Measurements from ENCODE around the gene BECN2. TPM values are rescaled to one million over a fixed set of nuclear protein-coding genes. Genes with fewer than 3 reads are reported as not detected.

Gene BECN2
- total RNA-seq, 5 donors from 2014 or later (not counting 1 experiment from before 2014, with no cell fraction given): not detected

DNA sequence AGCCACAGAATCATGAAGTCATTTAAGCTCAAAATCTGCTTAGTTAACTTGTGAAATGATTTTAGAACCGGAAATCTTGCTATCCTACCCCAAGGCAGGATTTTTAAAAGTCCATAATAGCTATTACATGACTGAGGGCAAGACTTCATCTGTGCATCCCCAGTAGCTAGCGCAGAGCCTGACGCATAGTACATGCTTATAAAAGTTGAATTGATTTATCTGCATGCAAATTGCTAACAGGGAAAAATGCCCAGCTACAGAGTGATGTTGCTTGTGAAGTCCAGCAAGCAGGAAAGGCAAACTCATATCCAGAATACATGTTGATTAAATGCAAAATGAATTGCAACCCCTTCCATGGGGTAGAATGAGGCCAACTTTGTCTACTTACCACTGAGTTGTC lies 49.4 kb downstream of the BECN2 start:
- H3K4me3 Mint-ChIP-seq: no peak overlapping the region
- H3K4me3 ChIP-seq (ENCODE audit: control insufficient read depth in 1 of 2, extremely low read depth in 1 of 2, low read length in 1 of 2): no peak overlapping the region
- no peaks in the 10 kb centered on the region for H3K9me3 ChIP-seq
- no peaks in the 10 kb centered on the region for H3K4me1 ChIP-seq (ENCODE audit: control insufficient read depth in 1 of 2, extremely low read depth in 1 of 2, insufficient read depth in 2 of 2, low read length in 2 of 2)
- H3K36me3 ChIP-seq (ENCODE audit: control insufficient read depth in 2 of 2, extremely low read depth in 1 of 2, insufficient read depth in 1 of 2, low read length in 1 of 2): no peaks in the 10 kb centered on the region
- no peak overlapping the region for H3K27ac Mint-ChIP-seq
- no peaks in the 10 kb centered on the region for H3K36me3 Mint-ChIP-seq
- H3K4me1 Mint-ChIP-seq: no peaks in the 10 kb centered on the region
- CTCF ChIA-PET: interaction anchor here (0.6 to 1.2 kb wide), 3 partner anchors 9 to 230 kb away, joined by 3 to 4 read pairs (median 3); partner anchors contain the start of gene MAP1LC3C (in 1 of the 2)
- ATAC-seq (replicated peaks in 1 of 4) (no peak), DNase-seq (no peak)
- no peaks in the 10 kb centered on the region for H3K9me3 Mint-ChIP-seq
- POLR2A ChIA-PET: no interaction called here
- peaks cover 2 to 22% of the 10 kb centered on the region in 2 donors for H3K27me3 Mint-ChIP-seq
- no peak overlapping the region for H3K27ac ChIP-seq (ENCODE audit: low read length)
- no peaks in the 10 kb centered on the region for H3K27me3 ChIP-seq (replicated peaks in 1 of 2; ENCODE audit: control insufficient read depth in 2 of 2, extremely low read depth in 1 of 2, insufficient read depth in 2 of 2, low read length in 1 of 2)
- 60% methylated on average over 1 of the region's 3 CpGs for WGBS (ENCODE audit: insufficient coverage)

Other genes starting within 250 kb of the BECN2 start
- 1 to 10 TPM in 4 of 5 donors, under 1 TPM in 1; 0.41 to 2.7 (median 1.4) TPM for gene EXO1, start 109.6 kb upstream of the BECN2 start, total RNA-seq
- not detected for gene MAP1LC3C, start 41.3 kb downstream of the BECN2 start, total RNA-seq

All from T-cell (primary cell).